Loucy (cell line): ENCODE results near the gene PPM1L.

ENCODE experiments used
- EZH2phosphoT487 ChIP-seq: fragments of 200-600 bp; IDR thresholded peaks from 2 replicates; pipeline ENCODE4 v1.6.1; 2018; ENCODE audit warnings: antibody characterized with exemption, mild to moderate bottlenecking, moderate library complexity, borderline replicate concordance
- TF ChIP-seq, protein P1 (sequence below): fragments of 200-600 bp; sonication (generic); conservative IDR thresholded peaks from 2 replicates; pipeline ENCODE4 v1.5.1; 2014; ENCODE audit warnings: mild to moderate bottlenecking, antibody characterized with exemption, low read length

DNA sequence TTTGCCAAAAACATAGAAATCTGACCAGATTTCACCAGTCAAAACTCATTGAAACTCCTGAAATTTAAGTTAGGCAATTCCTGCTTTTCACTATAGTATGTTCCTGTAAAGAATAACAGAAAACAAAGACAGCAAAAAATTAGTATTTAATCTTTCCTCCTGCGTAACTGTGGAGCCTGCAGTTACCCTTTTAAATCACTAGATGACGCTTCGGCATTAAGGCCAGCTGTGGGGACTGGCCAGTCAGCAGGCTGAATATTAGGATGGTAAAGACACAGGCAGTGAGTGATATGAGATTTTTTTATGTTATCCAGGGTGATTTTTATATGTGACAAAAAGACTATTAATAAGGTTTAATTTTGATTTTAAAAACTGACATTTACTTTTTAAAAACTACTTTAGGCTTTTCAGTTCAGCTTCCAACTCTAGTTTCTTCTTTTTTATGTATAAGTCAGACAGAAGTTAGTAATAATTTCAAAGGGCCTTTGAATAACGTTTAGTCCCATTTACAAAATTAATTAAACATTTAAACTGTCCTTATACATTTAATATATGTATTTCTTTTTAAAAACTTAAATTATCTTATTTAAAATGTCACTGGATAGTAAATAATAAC, 165.1 kb downstream of the PPM1L start:
- TF ChIP-seq, protein P1, sequence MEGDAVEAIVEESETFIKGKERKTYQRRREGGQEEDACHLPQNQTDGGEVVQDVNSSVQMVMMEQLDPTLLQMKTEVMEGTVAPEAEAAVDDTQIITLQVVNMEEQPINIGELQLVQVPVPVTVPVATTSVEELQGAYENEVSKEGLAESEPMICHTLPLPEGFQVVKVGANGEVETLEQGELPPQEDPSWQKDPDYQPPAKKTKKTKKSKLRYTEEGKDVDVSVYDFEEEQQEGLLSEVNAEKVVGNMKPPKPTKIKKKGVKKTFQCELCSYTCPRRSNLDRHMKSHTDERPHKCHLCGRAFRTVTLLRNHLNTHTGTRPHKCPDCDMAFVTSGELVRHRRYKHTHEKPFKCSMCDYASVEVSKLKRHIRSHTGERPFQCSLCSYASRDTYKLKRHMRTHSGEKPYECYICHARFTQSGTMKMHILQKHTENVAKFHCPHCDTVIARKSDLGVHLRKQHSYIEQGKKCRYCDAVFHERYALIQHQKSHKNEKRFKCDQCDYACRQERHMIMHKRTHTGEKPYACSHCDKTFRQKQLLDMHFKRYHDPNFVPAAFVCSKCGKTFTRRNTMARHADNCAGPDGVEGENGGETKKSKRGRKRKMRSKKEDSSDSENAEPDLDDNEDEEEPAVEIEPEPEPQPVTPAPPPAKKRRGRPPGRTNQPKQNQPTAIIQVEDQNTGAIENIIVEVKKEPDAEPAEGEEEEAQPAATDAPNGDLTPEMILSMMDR: peak; percentile 99
- TF ChIP-seq EZH2phosphoT487: no peak
